Cerebellar cortex (tissue), 1 donor: Measurements from ENCODE around the gene AXIN1.
"Not testable (repeated sequence)": the region's sequence is repeated elsewhere in the genome, so short reads cannot be mapped to it uniquely, and the experiment has no call there.

Experiments
- DNase-seq: peaks from one replicate; pipeline ENCODE4 v3.0.0-alpha.2; 2015; ENCODE audit warnings: low spot score

The AXIN1 gene

DNA sequence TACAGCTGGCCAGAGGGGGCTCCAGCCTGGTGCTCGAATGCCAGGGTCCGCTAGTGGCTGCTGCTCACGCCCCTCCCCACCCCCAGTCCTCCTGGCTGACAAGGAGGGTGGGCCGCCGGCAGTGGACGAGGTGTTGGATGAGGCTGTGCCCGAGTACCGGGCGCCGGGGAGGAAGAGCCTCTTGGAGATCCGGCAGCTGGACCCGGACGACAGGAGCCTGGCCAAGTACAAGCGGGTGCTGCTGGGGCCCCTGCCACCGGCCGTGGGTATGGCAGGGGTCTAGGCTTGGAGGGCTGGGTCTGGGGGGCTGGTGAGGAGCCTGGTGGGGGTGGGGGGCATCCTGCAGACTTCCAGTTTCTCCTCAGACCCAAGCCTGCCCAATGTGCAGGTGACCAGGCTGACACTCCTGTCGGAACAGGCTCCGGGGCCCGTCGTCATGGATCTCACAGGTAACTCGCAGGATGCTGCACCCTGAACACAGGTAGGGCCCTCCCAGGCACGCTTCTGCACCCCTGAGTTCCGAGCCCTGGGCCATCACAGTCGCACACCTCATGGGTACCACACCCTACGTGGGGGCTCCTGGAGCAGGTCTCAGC is 70.8 kb downstream of the AXIN1 start:
- peak; percentile 33 for DNase-seq

GRCh38 chr16:280991-281659 is 71.4 kb downstream of the AXIN1 start:
- DNase-seq, result no peak

DNA sequence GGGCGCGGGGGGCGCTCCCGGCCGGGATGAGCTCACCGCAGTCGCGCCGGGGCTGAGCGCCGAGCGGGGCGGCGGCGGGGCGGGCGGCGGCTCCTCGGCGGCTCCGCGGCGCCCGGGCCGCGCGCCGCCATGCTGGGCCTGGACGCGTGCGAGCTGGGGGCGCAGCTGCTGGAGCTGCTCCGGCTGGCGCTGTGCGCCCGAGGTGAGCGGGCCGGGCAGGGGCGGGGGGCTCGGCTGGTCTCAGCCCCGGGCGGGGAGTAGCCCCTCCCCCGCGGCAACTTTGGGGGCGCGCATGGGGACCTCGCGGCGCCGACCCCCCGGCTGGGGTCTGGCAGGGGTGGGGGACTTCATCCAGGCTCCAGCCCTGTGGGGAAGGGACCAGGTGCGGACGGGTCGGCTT is 72.0 kb downstream of the AXIN1 start, which contains the start of gene ARHGDIG:
ARHGDIG (plus strand) TSS at position 40 of the 400 bp plus-strand sequence; CDS start at position 130, 90 bp downstream.
- DNase-seq, result no peak

DNA sequence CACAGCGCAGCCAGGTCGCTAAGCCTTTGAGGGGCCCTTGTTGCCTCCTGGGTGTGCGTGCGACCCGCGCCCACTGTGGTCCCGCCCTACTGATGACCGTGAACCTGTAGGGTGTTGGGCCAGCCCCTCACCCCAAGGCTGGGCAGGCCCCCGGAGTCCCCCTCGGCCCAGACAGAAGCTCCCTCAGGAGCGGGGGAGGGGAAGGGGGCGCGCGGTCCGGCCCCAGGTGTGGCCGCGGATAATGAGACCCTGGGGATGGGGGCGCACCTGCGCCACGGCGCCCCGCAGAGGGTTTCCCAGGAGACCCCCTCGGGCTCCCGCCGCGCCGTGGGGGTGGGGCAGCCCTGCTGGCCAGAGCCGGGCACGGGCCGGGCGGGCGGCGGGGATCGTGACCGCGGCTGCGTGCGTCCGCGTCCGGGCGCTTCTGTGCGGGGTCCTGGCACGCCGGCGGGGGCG is 72.5 kb downstream of the AXIN1 start:
- DNase-seq, result no peak

DNA sequence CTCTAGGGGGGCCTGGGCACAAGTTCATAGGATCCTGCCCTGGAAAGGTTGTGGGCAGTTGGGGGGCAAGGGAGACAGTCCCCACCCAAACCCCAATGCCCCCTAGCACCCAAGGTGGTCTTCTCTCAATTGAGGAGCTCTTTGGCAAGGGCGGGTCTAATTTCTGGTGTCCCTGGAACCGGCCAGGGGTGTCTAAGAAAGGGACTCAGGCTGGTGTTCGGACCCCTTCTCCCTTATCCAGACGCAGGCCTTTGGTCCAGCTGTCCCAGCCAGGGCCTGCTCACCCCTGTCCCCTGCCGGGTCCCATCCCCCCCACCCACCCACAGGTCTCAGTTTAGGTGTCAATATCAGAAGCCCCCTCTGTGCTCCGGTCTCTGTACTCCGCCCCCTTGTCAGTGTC is 73.0 kb downstream of the AXIN1 start:
- no peak for DNase-seq

DNA sequence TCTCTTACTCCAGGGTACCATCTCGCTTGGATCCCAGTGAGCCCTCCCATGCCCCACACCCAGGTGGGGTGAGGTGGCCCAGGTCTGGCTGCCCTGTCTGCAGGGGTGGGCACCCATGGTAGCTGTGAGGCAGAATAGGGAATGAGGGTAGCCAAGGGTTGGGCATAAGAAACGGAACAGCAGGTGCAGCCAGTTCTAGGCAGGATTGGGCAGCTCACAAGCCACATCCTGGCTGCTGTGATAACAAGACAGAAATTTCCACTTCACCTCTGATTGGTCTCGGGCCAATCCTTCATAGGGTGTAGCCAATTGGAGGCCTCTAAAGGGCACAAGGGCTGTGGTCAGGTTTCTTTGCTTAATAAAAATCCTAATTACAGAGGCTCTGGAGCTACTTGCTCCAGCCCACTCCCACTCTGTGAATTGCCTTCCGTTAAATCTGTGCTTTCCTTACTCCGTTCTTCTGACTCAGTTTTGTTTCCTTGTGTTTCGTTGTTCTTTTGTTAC is 73.6 kb downstream of the AXIN1 start:
- DNase-seq, result peak; percentile 89

- no peak for DNase-seq
These were observed 76.0 kb downstream of the AXIN1 start for GRCh38 chr16:276426-277077.

- DNase-seq, result no peak
These were observed 76.7 kb downstream of the AXIN1 start, which contains the start of gene RGS11 for GRCh38 chr16:275786-276232. Gene RGS11 (minus strand): TSS chr16:275944. CDS start chr16:275911, 33 bp downstream.

GRCh38 chr16:275041-275641 is 77.4 kb downstream of the AXIN1 start:
- DNase-seq, result no peak

- DNase-seq, result no peak
These were observed 78.7 kb downstream of the AXIN1 start for GRCh38 chr16:273547-274421.

- no peak for DNase-seq
These were observed 79.6 kb downstream of the AXIN1 start for GRCh38 chr16:272633-273546.

DNA sequence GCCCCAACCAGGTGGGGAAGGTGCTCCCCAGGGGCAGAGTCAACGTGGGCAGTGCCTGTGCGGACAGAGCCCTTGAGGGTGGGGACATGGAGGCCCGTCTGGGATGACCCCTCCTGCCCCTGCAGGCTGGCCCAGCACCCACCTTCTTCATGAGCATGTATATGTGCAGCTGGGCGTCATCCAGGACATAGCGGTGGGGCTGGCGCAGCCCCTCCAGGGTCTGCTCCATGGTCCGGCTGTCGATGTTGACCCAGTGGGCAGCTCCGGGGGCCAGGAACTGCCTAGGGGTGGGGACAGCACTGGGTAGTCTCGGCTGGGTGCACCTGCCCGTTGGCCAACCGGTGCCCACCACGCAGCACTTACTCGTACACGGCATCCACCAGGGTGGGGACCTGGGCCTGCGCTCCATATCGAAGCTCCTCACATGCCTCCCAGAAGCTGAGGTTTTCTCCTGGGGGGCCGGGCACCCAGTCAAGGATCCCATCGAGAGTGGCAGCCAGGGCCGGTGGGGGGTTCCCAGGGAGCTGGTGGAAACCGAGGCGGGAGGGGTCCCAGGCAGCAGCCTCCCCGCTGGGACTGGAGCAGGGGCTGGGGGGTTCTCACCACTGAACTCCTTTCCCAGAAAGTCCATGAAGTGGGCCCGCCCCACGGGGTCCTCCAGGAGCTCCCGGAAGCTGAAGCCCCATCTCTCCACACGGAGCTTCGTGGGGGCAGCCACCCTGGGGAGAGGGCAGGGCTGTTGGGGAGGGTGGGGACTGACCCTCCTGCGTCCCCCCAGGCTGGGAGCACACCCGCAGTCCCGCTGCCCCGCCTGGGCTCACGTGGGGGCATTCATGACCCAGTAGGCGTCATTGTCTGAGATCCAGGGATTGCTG is 81.9 kb downstream of the AXIN1 start:
- no peak for DNase-seq

GRCh38 chr16:269061-269796 is 83.3 kb downstream of the AXIN1 start:
- DNase-seq, result no peak

GRCh38 chr16:268141-269053 is 84.1 kb downstream of the AXIN1 start:
- DNase-seq, result no peak

- DNase-seq, result not testable (repeated sequence)
These were observed 85.0 kb downstream of the AXIN1 start for GRCh38 chr16:267562-267961.

DNA sequence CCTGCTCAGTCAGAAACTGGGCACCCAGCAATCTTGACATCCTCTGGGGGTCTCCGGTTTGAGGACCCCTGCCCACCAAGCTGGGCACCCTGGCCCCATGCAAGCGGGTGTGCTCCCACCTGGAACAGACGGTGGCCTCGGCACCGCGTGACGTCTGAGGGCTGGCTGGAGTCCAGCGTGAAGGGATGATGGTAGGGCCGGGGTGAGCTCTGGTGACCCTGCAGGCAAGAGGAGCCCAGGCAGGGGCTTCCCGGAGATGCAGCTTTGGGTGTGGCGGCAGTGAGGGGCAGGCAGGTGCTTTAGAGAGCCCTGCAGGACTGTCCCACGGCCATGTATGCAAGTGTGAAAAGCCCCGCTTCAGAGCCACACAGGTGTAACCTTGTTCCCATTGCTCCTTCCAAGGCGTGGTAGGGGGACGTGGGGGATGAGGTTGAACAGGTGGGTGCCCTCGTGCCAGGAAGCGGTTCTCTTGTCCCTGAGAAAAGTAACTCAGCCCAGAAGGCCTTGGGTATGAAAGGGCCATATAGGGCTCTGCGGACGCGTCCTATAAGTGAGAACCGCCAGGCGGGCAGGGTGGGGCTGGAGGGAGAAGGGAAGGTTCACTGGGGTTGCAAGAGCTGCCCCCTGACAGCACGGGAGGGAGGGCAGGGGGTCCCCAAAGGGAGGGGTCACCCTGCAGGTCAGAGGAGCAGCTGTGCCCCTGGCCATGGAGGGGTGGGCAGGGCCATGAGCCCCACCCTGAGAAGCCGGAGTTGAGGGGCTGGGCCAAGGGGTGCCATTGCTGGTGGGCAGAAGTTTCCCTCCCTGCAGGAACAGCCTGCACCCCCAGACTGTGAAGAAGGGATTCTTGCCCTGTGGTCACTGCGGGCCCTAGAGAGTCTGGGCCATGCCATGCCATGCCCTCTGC is 86.0 kb downstream of the AXIN1 start:
- no peak for DNase-seq
